Fibroblast of lung (primary cell): ENCODE results near the gene TNFRSF9. TPM values are rescaled to one million over a fixed set of nuclear protein-coding genes. Genes with fewer than 3 reads are reported as not detected.

Source experiments
- DNase-seq, 2 donors: peaks; one replicate each; pipeline versions ENCODE4 v3.0.0 to v3.0.0-alpha.2; 2010; ENCODE audit warnings: low read depth in 2 of 2
- H2AFZ ChIP-seq: 2 replicates; pipeline ENCODE4 v1.5.1; 2012; ENCODE audit warnings: low read length, control low read depth, inconsistent platforms
- H3K27ac ChIP-seq: 2 replicates; pipeline ENCODE4 v1.5.1; 2011; ENCODE audit warnings: low read length, control low read depth; ENCODE audit not compliant: insufficient read depth
- H3K27me3 ChIP-seq: 2 replicates; pipeline ENCODE4 v1.5.1; 2011; ENCODE audit warnings: mild to moderate bottlenecking, low read length; ENCODE audit not compliant: control insufficient read depth, insufficient read depth
- H3K36me3 ChIP-seq: 2 replicates; pipeline ENCODE4 v1.5.1; 2011; ENCODE audit warnings: low read length; ENCODE audit not compliant: control insufficient read depth, insufficient read depth
- H3K4me1 ChIP-seq: 2 replicates; pipeline ENCODE4 v1.5.1; 2011; ENCODE audit warnings: low read length; ENCODE audit not compliant: control insufficient read depth, insufficient read depth; ENCODE audit errors: extremely low read depth
- H3K4me2 ChIP-seq: 2 replicates; pipeline ENCODE4 v1.5.1; 2011; ENCODE audit warnings: low read length, control low read depth; ENCODE audit not compliant: insufficient read depth; ENCODE audit errors: extremely low read depth
- H3K4me3 ChIP-seq, 4 experiments: fragments of 200-600 bp in 1 of 4; sonication (generic) in 1 of 4; replicated peaks in 1 of 4; 2 replicates each; pipeline ENCODE4 v1.5.1; 2011 to 2016; ENCODE audit warnings: low read length in 4 of 4, low read depth in 3 of 4, mild to moderate bottlenecking in 3 of 4, control low read depth in 2 of 4, inconsistent platforms in 1 of 4, mixed read lengths in 1 of 4; ENCODE audit not compliant: insufficient read depth in 1 of 4; ENCODE audit errors: control extremely low read depth in 1 of 4
- H3K79me2 ChIP-seq: 2 replicates; pipeline ENCODE4 v1.5.1; 2012; ENCODE audit warnings: mild to moderate bottlenecking, low read length, inconsistent platforms; ENCODE audit not compliant: control insufficient read depth, insufficient read depth
- H3K9ac ChIP-seq: 2 replicates; pipeline ENCODE4 v1.5.1; 2011; ENCODE audit warnings: mild to moderate bottlenecking, low read length, control low read depth; ENCODE audit not compliant: insufficient read depth
- H3K9me3 ChIP-seq: 2 replicates; pipeline ENCODE4 v1.5.1; 2012; ENCODE audit warnings: low read depth, low read length; ENCODE audit not compliant: control insufficient read depth, insufficient read depth
- H4K20me1 ChIP-seq: 2 replicates; pipeline ENCODE4 v1.5.1; 2011; ENCODE audit warnings: low read length; ENCODE audit not compliant: control insufficient read depth, insufficient read depth; ENCODE audit errors: extremely low read depth
- CTCF ChIP-seq, 2 donors: IDR thresholded peaks in 1 of 2; conservative IDR thresholded peaks in 1 of 2; 1 replicate in 1 of 2; 2 replicates in 1 of 2; pipeline ENCODE4 v1.5.1; 2011 to 2012; ENCODE audit warnings: low read length in 2 of 2, control low read depth in 1 of 2, inconsistent platforms in 1 of 2, low read depth in 1 of 2, mild to moderate bottlenecking in 1 of 2
- EZH2 ChIP-seq: IDR thresholded peaks from 2 replicates; pipeline ENCODE4 v1.5.1; 2012; ENCODE audit warnings: low read length, control low read depth, mild to moderate bottlenecking; ENCODE audit errors: missing control alignments
- polyA plus RNA-seq, 2 donors: library from polyadenylated mRNA; depleted of rRNA in 1 of 2; stranded (reverse) in 1 of 2; unstranded in 1 of 2; fragments of >200 nt; gene quantifications; 2 replicates each; pipeline ENCODE4 v1.2.1, GENCODE V29; 2011 to 2012; ENCODE audit warnings: missing spikeins in 1 of 2
- total RNA-seq: library from RNA; depleted of rRNA; stranded (reverse); fragments of >200 nt; gene quantifications from 2 replicates; pipeline ENCODE4 v1.2.1, GENCODE V29; 2014

TNFRSF9 gene
- total and polyA plus RNA-seq, 2 donors (not counting 1 experiment from before 2014, with no cell fraction given), result 0.02 TPM; not detected in 1

GRCh38 chr1:7879228-7879627 is 61.4 kb downstream of the TNFRSF9 start:
- Histone ChIP-seq H3K4me3 (no peak overlapping the region), H3K9me3 (no peaks in the 10 kb centered on the region), H3K4me1 (no peaks in the 10 kb centered on the region), H4K20me1 (no peaks in the 10 kb centered on the region), H3K79me2 (no peaks in the 10 kb centered on the region), H3K4me2 (no peak overlapping the region), H3K27me3 (no peaks in the 10 kb centered on the region), H3K36me3 (no peaks in the 10 kb centered on the region), H2AFZ (no peak overlapping the region), H3K9ac (no peak overlapping the region), H3K27ac (no peak overlapping the region)
- TF ChIP-seq EZH2 (no peak), CTCF (conservative IDR thresholded peaks at IDR 0.05 in 1 of 2, IDR thresholded peaks at IDR 0.05 in 1 of 2; ENCODE audit: low read depth in 1 of 2, low read length in 2 of 2) (no peak)
- no peak for DNase-seq

GRCh38 chr1:7878027-7878426 is 62.6 kb downstream of the TNFRSF9 start:
- H3K9me3 ChIP-seq, result no peaks in the 10 kb centered on the region
- no peaks in the 10 kb centered on the region for H3K27me3 ChIP-seq
- no peaks in the 10 kb centered on the region for H3K4me1 ChIP-seq
- H4K20me1 ChIP-seq, result no peaks in the 10 kb centered on the region
- TF ChIP-seq CTCF (conservative IDR thresholded peaks at IDR 0.05 in 1 of 2, IDR thresholded peaks at IDR 0.05 in 1 of 2; ENCODE audit: low read depth in 1 of 2, low read length in 2 of 2), result no peak
- no peak for TF ChIP-seq EZH2
- no peaks in the 10 kb centered on the region for H3K36me3 ChIP-seq
- H3K79me2 ChIP-seq, result no peaks in the 10 kb centered on the region
- H3K4me3 ChIP-seq, result no peak overlapping the region
- no peak overlapping the region for H3K9ac ChIP-seq
- no peak overlapping the region for H3K27ac ChIP-seq
- DNase-seq, result no peak
- H3K4me2 ChIP-seq, result no peak overlapping the region
- H2AFZ ChIP-seq, result no peak overlapping the region

GRCh38 chr1:7873801-7874795 is 66.5 kb downstream of the TNFRSF9 start:
- peak in 1 of 2 donors; percentile 41 for DNase-seq
- no peaks in the 10 kb centered on the region for H3K79me2 ChIP-seq
- H3K4me2 ChIP-seq, result no peak overlapping the region
- TF ChIP-seq EZH2 (no peak), CTCF (conservative IDR thresholded peaks at IDR 0.05 in 1 of 2, IDR thresholded peaks at IDR 0.05 in 1 of 2; ENCODE audit: low read depth in 1 of 2, low read length in 2 of 2) (no peak)
- H3K4me1 ChIP-seq, result no peaks in the 10 kb centered on the region
- no peaks in the 10 kb centered on the region for H3K27me3 ChIP-seq
- no peak overlapping the region for H3K9ac ChIP-seq
- no peak overlapping the region for H2AFZ ChIP-seq
- H3K36me3 ChIP-seq, result no peaks in the 10 kb centered on the region
- no peaks in the 10 kb centered on the region for H4K20me1 ChIP-seq
- H3K9me3 ChIP-seq, result no peaks in the 10 kb centered on the region
- H3K27ac ChIP-seq, result no peak overlapping the region
- no peak overlapping the region for H3K4me3 ChIP-seq
